GM12873 (cell line): ENCODE results near the gene BNIP3.

Experiments used
- TF ChIP-seq, protein P1 (sequence below): IDR thresholded peaks from 2 replicates; pipeline ENCODE4 v1.5.1; 2012; ENCODE audit warnings: low read depth, mild to moderate bottlenecking, moderate library complexity, low read length, control low read depth; ENCODE audit not compliant: insufficient read depth; ENCODE audit errors: missing control alignments

Gene BNIP3

DNA sequence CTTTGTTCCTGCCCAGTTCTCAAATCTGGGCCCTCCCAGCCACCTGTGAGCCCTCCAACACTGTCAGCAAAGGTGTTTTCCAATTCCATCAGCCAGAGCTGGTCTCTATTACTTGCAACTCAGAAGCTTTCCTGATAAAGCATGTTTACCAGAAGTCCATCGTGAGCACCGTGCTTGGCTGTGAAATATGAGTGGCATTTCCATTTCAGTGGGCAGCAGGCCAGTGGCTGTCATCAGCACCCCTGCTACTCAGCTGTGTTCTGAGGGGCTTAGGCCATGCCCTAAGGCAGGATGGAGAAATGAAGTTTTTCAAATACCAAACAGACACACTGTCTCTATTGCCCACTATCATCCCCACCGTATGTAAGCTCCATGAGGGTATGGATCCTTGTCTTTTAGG lies 12.7 kb upstream of the BNIP3 start:
- TF ChIP-seq, protein P1, sequence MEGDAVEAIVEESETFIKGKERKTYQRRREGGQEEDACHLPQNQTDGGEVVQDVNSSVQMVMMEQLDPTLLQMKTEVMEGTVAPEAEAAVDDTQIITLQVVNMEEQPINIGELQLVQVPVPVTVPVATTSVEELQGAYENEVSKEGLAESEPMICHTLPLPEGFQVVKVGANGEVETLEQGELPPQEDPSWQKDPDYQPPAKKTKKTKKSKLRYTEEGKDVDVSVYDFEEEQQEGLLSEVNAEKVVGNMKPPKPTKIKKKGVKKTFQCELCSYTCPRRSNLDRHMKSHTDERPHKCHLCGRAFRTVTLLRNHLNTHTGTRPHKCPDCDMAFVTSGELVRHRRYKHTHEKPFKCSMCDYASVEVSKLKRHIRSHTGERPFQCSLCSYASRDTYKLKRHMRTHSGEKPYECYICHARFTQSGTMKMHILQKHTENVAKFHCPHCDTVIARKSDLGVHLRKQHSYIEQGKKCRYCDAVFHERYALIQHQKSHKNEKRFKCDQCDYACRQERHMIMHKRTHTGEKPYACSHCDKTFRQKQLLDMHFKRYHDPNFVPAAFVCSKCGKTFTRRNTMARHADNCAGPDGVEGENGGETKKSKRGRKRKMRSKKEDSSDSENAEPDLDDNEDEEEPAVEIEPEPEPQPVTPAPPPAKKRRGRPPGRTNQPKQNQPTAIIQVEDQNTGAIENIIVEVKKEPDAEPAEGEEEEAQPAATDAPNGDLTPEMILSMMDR, result no peak

DNA sequence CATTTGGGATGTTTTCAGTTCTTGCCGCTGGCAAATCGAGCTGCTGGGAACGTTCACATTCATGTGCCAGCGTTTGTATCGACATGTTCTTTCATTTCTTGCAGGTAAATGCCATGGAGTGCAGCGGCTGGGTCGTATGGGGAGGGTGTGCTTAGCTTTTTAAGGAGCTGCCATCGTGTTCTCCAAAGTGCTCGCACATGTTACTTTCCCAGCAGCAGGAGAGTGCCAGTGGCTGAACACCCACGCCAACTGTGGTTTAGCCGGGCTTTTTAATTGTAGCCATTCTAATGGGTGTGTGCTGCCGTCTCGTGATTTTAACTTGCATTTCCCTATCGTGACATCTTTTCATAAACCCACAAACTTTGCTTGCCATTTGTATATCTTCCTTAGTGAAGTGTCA lies 11.6 kb upstream of the BNIP3 start:
- TF ChIP-seq, protein P1, result no peak

DNA sequence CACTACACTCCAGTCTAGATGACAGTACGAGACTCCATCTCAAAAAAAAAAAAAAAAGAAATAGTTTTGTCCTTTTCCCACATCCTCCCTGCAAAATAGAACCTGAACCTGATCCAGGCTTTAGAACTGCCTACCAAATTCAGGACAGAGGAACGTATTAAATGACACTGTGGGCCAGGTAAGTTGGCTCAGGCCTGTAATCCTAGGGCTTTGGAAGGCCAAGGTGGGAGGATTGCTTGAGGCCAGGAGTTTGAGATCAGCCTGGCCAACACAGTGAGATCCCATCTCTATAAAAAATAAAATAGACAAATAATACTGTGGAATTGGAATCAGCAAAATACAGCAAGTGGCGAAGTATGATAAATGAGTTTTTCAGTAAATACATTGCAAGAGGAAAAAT lies 10.0 kb upstream of the BNIP3 start:
- TF ChIP-seq, protein P1, result no peak

DNA sequence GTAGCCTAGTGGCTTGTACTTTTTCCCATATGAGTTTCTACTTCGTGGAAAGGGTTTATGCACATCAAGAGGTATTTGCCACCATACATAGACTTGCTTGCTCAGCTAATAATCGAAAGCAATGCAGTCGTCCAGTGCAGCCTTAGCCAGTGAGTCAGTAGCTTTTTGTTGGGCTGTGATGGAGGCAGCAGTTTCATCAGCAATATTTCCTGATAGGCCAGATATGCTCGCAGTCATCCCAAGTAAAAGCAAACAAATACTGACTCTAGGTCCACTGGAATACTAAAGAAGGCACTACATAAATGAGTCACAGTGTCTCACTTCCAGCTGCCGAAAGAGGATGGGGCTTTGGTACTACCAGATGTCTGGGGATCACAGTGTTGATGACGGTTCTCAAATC lies 2.1 kb upstream of the BNIP3 start:
- TF ChIP-seq, protein P1, result no peak

DNA sequence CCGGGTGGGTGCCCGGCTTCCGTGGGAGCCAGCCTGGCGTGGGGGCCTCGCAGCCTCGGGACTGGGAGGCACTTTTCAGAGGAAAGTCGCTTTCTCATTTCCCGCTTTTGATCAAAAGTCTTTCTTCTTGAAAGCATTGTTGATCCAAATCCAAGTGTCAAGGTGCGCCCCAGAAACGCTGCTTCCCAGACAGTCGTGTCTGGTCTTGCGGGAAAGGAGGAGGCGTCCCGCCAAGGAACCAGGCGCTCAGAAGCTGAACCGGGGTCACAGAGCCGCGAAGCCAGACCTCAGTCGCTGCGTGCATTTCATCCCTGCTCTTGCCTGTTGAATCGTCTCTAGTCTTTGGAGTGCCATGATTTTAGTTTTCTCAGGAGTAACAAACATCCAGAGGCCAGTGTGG lies 1.1 kb upstream of the BNIP3 start:
- TF ChIP-seq, protein P1, result no peak

DNA sequence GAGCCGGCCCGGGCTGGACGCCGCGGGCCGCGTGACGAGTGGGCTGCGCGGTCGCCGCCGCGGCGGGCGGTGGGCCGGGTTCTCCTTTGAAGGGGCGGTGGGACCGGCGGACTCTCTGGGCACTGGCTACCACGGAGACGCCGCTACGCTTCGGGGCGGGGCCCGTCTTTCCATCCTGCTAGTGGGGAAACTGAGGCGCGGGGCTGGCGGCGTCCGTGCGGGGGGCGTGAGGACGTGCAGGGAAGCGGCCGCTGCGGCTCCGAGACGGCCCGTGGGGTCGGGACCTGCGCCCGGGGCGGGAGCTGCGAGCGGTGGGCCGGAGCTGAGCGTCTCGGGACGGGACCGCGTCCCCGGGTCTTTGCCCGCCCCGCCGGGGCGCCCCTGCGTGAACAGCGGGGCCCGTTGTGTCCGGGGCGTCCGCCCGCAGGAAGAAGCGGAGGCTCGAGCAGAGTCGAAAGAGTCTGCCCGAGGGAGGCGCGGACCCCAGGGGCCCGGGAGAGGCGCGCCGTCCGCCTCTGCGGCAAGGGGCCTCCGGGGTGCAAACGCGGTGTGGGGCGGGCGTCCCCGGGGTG lies 548 bp upstream of the BNIP3 start:
- TF ChIP-seq, protein P1, result no peak

DNA sequence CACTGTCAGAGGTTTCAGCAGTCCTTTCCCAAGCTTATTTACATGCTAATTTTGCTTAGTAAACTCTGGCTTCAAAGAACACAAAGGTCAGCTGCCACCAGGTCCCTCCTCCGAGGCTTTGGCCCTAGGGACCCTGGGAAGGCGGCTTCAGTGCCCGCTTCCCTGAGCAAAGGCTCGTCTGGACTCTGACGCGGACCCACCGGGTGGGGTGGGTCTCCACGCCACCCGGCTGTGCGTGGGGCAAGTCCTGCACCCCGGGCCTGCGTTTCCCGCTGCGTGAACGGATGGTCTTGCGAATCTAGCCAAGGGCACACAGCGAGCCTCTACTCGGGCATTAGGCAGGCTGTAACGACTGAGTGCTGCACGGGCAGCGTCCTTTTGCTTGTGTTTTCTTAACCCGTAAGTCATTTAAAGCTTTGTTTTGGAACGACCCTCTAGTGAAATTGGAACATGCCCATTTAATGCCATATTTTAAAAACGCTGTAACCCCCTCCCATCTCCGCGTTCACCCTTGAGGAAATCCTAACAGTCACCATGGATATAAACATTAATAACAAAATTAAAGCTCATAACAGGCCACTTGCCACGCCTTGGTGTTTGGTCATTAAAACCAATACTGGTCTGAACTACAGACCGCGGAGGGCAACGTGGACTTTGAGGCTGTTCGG lies 828 bp downstream of the BNIP3 start:
- TF ChIP-seq, protein P1, result no peak
